ENCODE measurements around the gene COG1.

COG1 gene

GRCh38 chr17:73230088-73230487 is 37.2 kb downstream of the COG1 start:
- no peak for DNase-seq (ENCODE audit: low spot score)

GRCh38 chr17:73231395-73231794 is 38.5 kb downstream of the COG1 start:
- no peak for DNase-seq (ENCODE audit: low spot score)

- peak; percentile 97 for DNase-seq (ENCODE audit: low spot score)
Measured at GRCh38 chr17:73231841-73232586, 39.2 kb downstream of the COG1 start.

DNA sequence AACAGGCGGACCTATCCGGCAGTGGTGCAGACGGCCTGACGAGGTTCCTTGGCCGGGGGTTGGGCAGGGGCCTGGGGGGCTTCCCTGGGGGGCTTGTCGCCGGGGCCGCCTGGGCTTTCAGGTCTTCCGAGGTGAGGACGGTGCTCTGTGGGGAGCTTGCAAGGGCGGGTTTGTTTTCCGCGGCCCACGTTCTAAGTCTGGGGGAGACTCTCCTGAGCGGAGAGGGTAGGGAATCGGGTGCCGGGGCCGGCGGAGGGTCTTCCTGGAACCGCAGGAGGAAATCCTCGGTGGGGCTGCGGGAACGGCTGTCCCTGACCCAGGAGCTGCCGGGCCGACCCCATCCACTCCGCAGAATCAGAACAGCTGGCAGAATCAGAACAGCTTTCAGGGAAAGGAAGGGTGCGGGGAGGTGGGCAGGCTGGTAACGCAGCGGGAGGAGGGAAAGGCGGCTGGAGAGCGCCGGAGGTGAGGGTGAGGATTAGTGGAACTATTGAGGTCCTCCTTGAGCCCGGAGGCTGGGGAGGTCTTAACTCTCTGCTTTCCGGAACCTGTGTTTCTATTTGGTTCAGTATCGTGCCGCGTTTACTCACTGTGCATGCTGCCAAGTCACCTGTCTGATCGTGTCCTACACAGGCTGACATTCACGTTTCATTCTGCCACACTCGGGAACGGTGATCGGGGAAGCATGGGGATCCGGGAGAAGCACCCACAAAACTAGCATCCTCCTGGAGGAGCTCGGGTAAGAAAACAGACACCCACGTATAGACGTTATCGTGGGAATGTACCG is 39.9 kb downstream of the COG1 start:
- DNase-seq (ENCODE audit: low spot score) = peak; percentile 34

DNA sequence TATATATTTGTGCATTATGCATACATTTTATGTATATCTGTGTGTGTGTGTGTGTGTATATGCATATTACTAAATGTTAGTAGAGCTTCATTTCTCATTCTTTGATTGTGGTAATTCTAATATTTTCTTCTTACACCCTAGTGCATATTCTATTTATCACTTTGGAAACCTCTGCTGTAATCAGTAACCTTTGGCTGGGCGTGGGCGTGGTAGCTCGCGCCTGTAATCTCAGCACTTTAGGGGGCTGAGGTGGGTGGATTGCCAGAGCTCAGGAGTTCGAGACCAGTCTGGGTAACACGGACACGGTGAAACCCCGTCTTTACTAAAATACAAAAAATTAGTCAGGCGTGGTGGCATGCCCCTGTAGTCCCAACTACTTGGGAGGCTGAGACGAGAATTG is 41.9 kb downstream of the COG1 start:
- no peak for DNase-seq (ENCODE audit: low spot score)

DNA sequence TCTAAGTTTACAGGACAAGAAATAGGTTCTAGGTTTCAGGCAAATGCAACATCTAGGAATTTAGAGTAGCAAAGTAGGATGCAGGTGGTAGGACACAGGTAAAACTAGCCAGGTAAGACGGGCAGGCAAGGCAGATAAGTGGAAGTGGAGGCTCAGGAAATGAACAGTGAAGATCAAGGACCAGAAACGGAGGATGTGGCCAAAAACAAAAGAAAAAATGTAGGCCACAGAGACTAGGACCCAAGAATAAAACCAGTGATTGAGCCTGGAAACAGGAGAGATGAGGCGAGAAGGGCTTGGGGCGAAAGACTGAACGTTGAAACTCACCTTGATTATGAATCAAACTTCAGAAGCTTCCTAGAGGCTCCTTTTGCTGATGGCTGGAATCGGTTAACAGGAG is 44.9 kb downstream of the COG1 start:
- no peak for DNase-seq (ENCODE audit: low spot score)

DNA sequence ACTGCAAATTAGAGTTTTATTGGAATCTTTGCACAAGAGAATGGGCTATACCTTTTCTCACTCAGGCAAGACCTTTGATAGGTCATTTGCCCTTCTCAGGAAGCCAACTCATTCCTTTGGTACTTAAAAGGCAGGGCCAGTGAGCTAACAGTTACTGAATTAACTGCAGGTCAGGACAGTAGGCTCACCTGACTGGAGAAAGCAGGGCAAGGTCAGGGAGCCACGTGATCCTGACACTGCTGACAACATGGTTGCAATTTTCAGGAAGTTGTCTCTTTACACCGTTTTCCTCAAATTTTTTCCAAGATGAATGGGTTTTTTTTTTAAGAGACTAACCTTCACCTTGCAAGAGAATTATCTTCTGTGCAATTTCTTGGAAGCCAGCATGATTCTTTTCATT is 47.7 kb downstream of the COG1 start:
- no peak for DNase-seq (ENCODE audit: low spot score)

- DNase-seq (ENCODE audit: low spot score) = no peak
Measured at GRCh38 chr17:73247726-73248125, 54.9 kb downstream of the COG1 start.

DNA sequence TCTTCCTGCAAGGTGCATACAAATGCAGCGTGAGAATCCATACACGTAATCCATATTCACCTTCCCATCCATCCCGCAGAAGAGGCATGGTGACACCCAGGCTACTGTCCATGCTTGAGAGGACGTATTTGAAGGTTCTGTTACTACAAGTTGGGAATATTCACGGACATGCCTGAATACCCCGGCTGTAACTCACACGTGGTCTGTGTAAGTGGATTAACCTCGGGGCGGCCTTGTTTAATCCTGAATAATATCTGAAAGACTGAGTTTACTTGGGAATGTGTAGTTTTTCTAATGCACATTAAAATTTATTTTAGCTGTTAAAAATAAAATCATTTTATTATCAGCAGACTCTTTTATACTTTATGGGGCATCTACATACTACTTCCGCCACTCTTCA is 55.7 kb downstream of the COG1 start:
- DNase-seq (ENCODE audit: low spot score) = no peak

- DNase-seq (ENCODE audit: low spot score) = no peak
Measured at GRCh38 chr17:73249700-73250099, 56.8 kb downstream of the COG1 start.

GRCh38 chr17:73250851-73251640 is 58.2 kb downstream of the COG1 start:
- DNase-seq (ENCODE audit: low spot score) = no peak

- DNase-seq (ENCODE audit: low spot score) = no peak
Measured at GRCh38 chr17:73251871-73252270, 59.0 kb downstream of the COG1 start.

DNA sequence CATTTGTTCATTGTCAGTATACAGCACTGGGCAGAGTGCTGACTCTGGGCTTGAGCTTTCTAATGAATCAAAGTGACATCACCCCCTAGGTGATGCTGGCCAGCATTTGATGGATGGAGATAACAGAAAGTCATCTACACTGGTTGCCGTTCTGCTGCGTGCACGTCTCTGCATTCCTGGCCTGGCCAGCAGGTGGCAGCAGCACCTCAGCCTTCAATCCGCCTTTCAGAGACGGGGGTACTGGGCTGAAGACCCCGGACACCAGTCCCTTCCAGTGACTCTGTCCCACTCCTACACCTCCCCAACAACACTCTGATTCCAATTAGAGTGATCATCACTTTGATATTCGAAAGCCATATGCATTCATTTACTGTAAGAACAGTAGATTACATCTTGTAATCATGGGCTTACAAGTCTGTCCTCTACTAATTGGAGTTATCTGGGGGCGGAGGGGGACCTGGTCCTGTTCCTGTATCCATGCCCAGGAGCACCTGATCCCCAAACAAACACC is 62.9 kb downstream of the COG1 start:
- no peak for DNase-seq (ENCODE audit: low spot score)

DNA sequence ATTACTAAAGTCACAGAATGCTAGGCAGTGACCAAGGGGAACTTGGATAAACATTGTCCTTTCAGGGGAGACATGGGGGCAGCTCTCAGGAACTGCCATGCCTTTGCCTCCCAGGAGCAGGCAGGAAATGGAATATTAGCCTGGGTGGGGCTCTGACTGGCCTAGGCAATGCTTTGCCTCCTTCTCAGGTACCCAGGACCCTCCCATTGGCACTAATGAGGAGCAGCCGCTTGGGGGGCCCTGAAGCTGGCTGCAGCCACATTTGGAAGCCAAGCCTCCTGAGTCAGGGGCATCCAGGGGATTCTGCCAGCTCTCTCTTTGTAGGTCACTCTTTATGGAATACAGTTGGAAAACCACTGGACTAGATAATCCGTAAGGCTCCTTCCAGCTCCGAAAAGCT is 63.4 kb downstream of the COG1 start:
- no peak for DNase-seq (ENCODE audit: low spot score)

DNA sequence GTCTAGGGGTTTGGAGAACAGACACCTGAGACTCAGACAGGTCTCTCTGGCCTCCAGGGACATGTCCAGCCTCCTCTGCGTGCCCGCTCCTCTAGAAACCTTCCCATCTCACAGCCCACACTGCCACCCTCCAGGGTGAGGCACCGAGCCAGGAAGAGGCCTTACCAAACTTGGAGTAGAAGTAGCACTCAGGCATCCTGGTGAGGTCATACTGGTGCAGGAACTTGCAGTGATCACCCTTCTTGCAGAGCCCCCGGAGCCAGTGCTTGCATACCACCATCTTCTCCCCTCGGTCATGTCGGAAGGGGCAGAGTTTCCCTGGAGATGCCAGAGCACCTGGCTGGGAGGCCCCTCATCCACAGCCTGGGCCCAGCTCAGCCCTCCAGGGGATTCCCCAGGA is 64.7 kb downstream of the COG1 start:
- DNase-seq (ENCODE audit: low spot score) = no peak

Data from putamen (tissue), 1 donor.